Measurements from ENCODE around the gene FKRP.
"Not testable (repeated sequence)": the region's sequence is repeated elsewhere in the genome, so short reads cannot be mapped to it uniquely, and the experiment has no call there.

The FKRP gene

GRCh38 chr19:46784262-46785053 is 38.6 kb downstream of the FKRP start:
- DNase-seq, result peak in 3 of 58 donors; percentile 29 to 46 (median 31)

GRCh38 chr19:46785054-46785979 is 39.5 kb downstream of the FKRP start:
- no peak for DNase-seq

GRCh38 chr19:46785980-46786235 is 40.1 kb downstream of the FKRP start:
- DNase-seq, result no peak

GRCh38 chr19:46786236-46787039 is 40.6 kb downstream of the FKRP start:
- peak in 15 of 58 donors; percentile 4 to 42 (median 20) for DNase-seq

GRCh38 chr19:46787040-46787330 is 41.1 kb downstream of the FKRP start:
- peak in 1 of 58 donors; percentile 5 for DNase-seq

GRCh38 chr19:46787331-46788261 is 41.7 kb downstream of the FKRP start:
- DNase-seq, result peak in 1 of 58 donors; percentile 24

GRCh38 chr19:46788262-46788967 is 42.6 kb downstream of the FKRP start, which contains the start of gene SLC1A5:
SLC1A5 (minus strand) TSS chr19:46788594; CDS start chr19:46787965, 629 bp downstream.
- peak in 51 of 58 donors; percentile 9 to 83 (median 54) for DNase-seq

GRCh38 chr19:46788968-46789338 is 43.1 kb downstream of the FKRP start:
- DNase-seq, result no peak

GRCh38 chr19:46789371-46789770 is 43.5 kb downstream of the FKRP start:
- DNase-seq, result no peak

GRCh38 chr19:46791944-46792343 is 46.1 kb downstream of the FKRP start:
- no peak for DNase-seq

GRCh38 chr19:46797881-46798280 is 52.0 kb downstream of the FKRP start:
- DNase-seq, result no peak

GRCh38 chr19:46798713-46799112 is 52.9 kb downstream of the FKRP start:
- no peak for DNase-seq

- no peak for DNase-seq
Measured at GRCh38 chr19:46802152-46802551, 56.3 kb downstream of the FKRP start.

- no peak for DNase-seq
Measured at GRCh38 chr19:46803555-46803954, 57.7 kb downstream of the FKRP start.

GRCh38 chr19:46804432-46804831 is 58.6 kb downstream of the FKRP start:
- DNase-seq, result not testable (repeated sequence)

- no peak for DNase-seq
Measured at GRCh38 chr19:46806656-46807055, 60.8 kb downstream of the FKRP start.

All from anterior cingulate cortex (tissue), 58 donors.